Spleen (tissue), 11 donors: ENCODE data around the gene KRT222. TPM values are rescaled to one million over a fixed set of nuclear protein-coding genes. Genes with fewer than 3 reads are reported as not detected.

ENCODE experiments used
- DNase-seq: peaks from one replicate; pipeline ENCODE4 v3.0.0-alpha.2; 2020
- H3K27ac ChIP-seq, 8 donors: fragments of 200-600 bp; sonication (generic) in 7 of 8; 1 replicate in 4 of 8; 2 replicates in 4 of 8; pipeline versions ENCODE4 v1.5.0 to v1.8.0; 2016 to 2021; ENCODE audit warnings: inconsistent platforms in 4 of 8, mild to moderate bottlenecking in 4 of 8, moderate library complexity in 1 of 8
- H3K27me3 ChIP-seq, 7 donors: fragments of 200-600 bp; sonication (generic) in 6 of 7; replicated peaks in 1 of 7; 1 replicate in 4 of 7; 2 replicates in 3 of 7; pipeline versions ENCODE4 v1.5.0 to v1.8.0; 2016 to 2021; ENCODE audit warnings: inconsistent platforms in 3 of 7, mild to moderate bottlenecking in 1 of 7
- H3K36me3 ChIP-seq, 6 donors: fragments of 200-600 bp; sonication (generic) in 5 of 6; 1 replicate in 4 of 6; 2 replicates in 2 of 6; pipeline versions ENCODE4 v1.5.0 to v1.8.0; 2016 to 2021; ENCODE audit warnings: inconsistent platforms in 2 of 6
- H3K4me1 ChIP-seq, 6 donors: fragments of 200-600 bp; sonication (generic) in 5 of 6; 1 replicate in 3 of 6; 2 replicates in 3 of 6; pipeline versions ENCODE4 v1.5.0 to v1.8.0; 2016 to 2021; ENCODE audit warnings: inconsistent platforms in 3 of 6
- H3K4me3 ChIP-seq, 8 donors: fragments of 200-600 bp; sonication (generic) in 7 of 8; 1 replicate in 4 of 8; 2 replicates in 4 of 8; pipeline versions ENCODE4 v1.5.0 to v1.8.0; 2016 to 2021; ENCODE audit warnings: inconsistent platforms in 4 of 8, mild to moderate bottlenecking in 4 of 8, moderate library complexity in 2 of 8
- H3K9me3 ChIP-seq, 8 donors: fragments of 200-600 bp; sonication (generic) in 7 of 8; 1 replicate in 4 of 8; 2 replicates in 4 of 8; pipeline versions ENCODE4 v1.5.0 to v1.8.0; 2016 to 2021; ENCODE audit warnings: inconsistent platforms in 4 of 8
- POLR2A ChIP-seq, 3 donors: fragments of 450-650 bp; IDR thresholded peaks; one replicate each; pipeline ENCODE4 v1.5.1; 2017; ENCODE audit warnings: antibody characterized with exemption in 3 of 3, mild to moderate bottlenecking in 1 of 3
- POLR2AphosphoS5 ChIP-seq, 3 donors: sonication (generic); formaldehyde crosslinking; IDR thresholded peaks; one replicate each; pipeline ENCODE4 v1.5.1; 2017; ENCODE audit warnings: antibody characterized with exemption in 3 of 3
- WGBS, 5 donors: extraction: QIAGEN DNeasy Blood & Tissue Kit in 3 of 5; methylation state at CpG; one replicate each; pipeline versions ENCODE4 v1.1.5 to v1.1.7; 2013 to 2018; 5-methylcytosine and 5-hydroxymethylcytosine counted together
- intact Hi-C: fragments of 100-400 bp; cut with DNase I; formaldehyde crosslinking; loops from one replicate; pipeline ENCODE4 v1.15.0; 2023; ENCODE audit warnings: low total_unique reads
- polyA plus RNA-seq, 3 donors: library from polyadenylated mRNA; stranded (reverse); fragments of 200-250 nt; gene quantifications; one replicate each; pipeline ENCODE4 v1.2.1, GENCODE V29; 2013
- total RNA-seq, 7 donors: library from RNA; depleted of rRNA in 3 of 7; stranded (reverse); fragments of >200 nt in 3 of 7; fragmentation: NEBNext Ultra II Directional in 4 of 7; extraction: Animal tissue kit (Norgen Biotek cat#: 25700) in 4 of 7; gene quantifications; one replicate each; pipeline versions ENCODE4 v1.1.0 to v1.2.1, GENCODE V29; 2016 to 2021
- TF ChIP-seq, protein P1 (sequence below), 11 experiments: fragments of 200-600 bp in 7 of 11; fragments of 450-650 bp in 4 of 11; sonication (generic) in 4 of 11; IDR thresholded peaks in 8 of 11; conservative IDR thresholded peaks in 3 of 11; 1 replicate in 7 of 11; 2 replicates in 4 of 11; pipeline versions ENCODE4 v1.4.0 to v1.8.0; 2016 to 2021; ENCODE audit warnings: antibody characterized with exemption in 11 of 11, inconsistent platforms in 4 of 11, mild to moderate bottlenecking in 1 of 11
- donor health status: healthy with polysubstance abuse.
- donor health status: DM: no; HTN: no; CAD: no; lungs with moderate emphysema.
- donor health status: DM: no; HTN: no; CAD: no.
- donor health status: Bipolar disorder and iron deficiency.
- donor health status: healthy.
- donor health status: DM: no; HTN: no; CAD: no.
- donor health status: DM: yes; HTN: yes; CAD: no.

Gene KRT222
- total and polyA plus RNA-seq, 10 donors, result 2.2 to 13.7 (median 4.6) TPM

DNA sequence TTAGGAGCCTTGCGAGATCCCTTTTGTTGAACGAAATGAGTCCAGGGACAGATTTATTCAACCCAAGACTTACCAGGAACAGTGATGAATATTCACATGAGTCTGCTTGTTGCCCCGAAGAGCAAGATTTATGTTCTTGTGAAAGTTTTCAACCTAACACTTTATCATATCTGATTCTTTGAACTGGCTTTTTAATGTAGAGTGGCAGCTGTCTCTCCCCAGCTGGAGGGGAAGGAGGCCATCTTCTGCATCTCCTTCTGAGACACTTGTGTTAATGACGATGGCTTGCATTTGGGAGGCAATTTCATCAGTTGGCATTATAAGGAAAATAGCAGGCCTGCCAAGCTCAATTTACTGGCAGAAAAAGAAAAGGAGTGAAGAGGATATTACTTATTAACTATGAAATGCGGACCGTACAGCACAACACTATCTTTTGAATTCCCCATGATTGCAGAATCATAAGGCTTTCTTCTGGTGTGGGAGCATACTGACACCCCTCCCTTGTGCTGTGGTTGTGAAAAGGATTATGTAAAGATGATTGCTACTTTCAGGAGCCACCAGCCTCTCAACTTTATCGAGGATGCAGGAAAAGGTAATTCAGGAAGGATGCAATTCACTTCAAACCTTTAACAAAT lies 53.0 kb downstream of the KRT222 start:
- 64 to 76% (median 70%) methylated on average over 7 of the region's 7 CpGs for WGBS, 5 donors
- no peaks in the 10 kb centered on the region for H3K9me3 ChIP-seq
- peak overlapping the region in 2 of 8 donors; percentile 30 to 70 for H3K27ac ChIP-seq
- no peak overlapping the region for H3K4me3 ChIP-seq
- no peaks in the 10 kb centered on the region for H3K36me3 ChIP-seq
- TF ChIP-seq, protein P1, sequence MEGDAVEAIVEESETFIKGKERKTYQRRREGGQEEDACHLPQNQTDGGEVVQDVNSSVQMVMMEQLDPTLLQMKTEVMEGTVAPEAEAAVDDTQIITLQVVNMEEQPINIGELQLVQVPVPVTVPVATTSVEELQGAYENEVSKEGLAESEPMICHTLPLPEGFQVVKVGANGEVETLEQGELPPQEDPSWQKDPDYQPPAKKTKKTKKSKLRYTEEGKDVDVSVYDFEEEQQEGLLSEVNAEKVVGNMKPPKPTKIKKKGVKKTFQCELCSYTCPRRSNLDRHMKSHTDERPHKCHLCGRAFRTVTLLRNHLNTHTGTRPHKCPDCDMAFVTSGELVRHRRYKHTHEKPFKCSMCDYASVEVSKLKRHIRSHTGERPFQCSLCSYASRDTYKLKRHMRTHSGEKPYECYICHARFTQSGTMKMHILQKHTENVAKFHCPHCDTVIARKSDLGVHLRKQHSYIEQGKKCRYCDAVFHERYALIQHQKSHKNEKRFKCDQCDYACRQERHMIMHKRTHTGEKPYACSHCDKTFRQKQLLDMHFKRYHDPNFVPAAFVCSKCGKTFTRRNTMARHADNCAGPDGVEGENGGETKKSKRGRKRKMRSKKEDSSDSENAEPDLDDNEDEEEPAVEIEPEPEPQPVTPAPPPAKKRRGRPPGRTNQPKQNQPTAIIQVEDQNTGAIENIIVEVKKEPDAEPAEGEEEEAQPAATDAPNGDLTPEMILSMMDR (IDR thresholded peaks at IDR 0.05 in 8 of 11, conservative IDR thresholded peaks at IDR 0.05 in 3 of 11), result no peak
- H3K4me1 ChIP-seq, result peaks cover 7 to 91% (median 38%) of the 10 kb centered on the region in 6 donors
- intact Hi-C loops, result no loop called here
- H3K27me3 ChIP-seq, result no peaks in the 10 kb centered on the region
- no peak for DNase-seq

DNA sequence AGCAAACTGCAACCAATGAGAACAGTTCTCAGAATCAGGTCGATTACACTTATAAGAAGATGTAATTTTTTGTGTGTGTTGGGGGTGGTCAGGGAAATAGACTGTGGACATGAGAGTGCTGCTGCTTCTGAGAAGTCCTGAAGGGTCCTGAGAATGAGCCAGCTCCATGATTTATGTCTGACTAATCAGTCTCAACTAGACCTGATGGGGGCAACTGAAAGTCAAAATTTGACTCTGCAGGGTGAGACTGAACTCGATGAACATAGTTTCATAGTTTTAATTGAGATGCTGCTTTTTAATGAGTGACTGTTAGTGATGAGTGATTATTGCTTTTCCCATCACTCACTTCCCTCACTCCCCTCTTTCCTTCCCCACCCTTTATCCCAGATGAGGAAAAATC lies 54.6 kb downstream of the KRT222 start:
- intact Hi-C loops, result no loop called here
- Histone ChIP-seq H3K4me3 (no peak overlapping the region), H3K9me3 (no peaks in the 10 kb centered on the region), H3K27me3 (no peaks in the 10 kb centered on the region), H3K36me3 (no peaks in the 10 kb centered on the region), H3K4me1 (peaks cover 5 to 91% (median 30%) of the 10 kb centered on the region in 6 donors), H3K27ac (peak overlapping the region in 2 of 8 donors; percentile 15 to 22)
- TF ChIP-seq POLR2A (IDR thresholded peaks at IDR 0.05), result no peak
- TF ChIP-seq POLR2AphosphoS5 (IDR thresholded peaks at IDR 0.05), result no peak
- TF ChIP-seq, protein P1 (IDR thresholded peaks at IDR 0.05 in 8 of 11, conservative IDR thresholded peaks at IDR 0.05 in 3 of 11), result no peak
- 54 to 79% (median 62%) methylated on average over 2 of the region's 2 CpGs for WGBS, 5 donors
- no peak for DNase-seq

DNA sequence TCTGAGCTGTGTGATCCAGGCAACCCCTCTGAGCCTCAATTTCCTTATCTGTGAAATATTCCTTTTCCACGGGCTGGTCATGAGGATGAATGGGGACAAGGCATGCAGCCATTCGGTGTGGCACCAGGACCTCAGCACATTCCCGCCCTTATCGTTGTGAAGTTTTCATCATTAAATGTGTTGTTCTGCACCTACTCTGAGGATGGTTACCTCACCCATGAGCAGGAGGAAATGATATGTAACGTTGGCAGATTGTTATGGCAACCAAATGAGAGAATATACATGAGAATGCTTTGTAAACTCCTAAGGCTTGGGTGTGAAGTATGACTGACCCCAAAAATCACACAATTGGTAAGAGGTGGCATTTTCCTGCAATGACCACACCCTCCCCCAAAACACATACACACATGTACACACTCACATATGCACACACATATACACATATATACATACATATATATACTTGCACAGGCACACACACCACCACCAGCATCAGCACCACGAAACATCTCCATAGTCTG lies 56.9 kb downstream of the KRT222 start:
- Histone ChIP-seq H3K27ac (peak overlapping the region in 4 of 8 donors; percentile 46 to 77 (median 63)), H3K36me3 (no peaks in the 10 kb centered on the region), H3K4me3 (no peak overlapping the region), H3K27me3 (no peaks in the 10 kb centered on the region), H3K9me3 (no peaks in the 10 kb centered on the region), H3K4me1 (peaks cover 0 to 86% (median 17%) of the 10 kb centered on the region in 6 donors)
- intact Hi-C loops, result no loop called here
- DNase-seq, result no peak
- no peak for TF ChIP-seq POLR2A (IDR thresholded peaks at IDR 0.05)
- no peak for TF ChIP-seq POLR2AphosphoS5 (IDR thresholded peaks at IDR 0.05)
- TF ChIP-seq, protein P1 (IDR thresholded peaks at IDR 0.05 in 8 of 11, conservative IDR thresholded peaks at IDR 0.05 in 3 of 11), result no peak
- WGBS, 5 donors, result 65 to 86% (median 74%) methylated on average over 6 of the region's 6 CpGs

DNA sequence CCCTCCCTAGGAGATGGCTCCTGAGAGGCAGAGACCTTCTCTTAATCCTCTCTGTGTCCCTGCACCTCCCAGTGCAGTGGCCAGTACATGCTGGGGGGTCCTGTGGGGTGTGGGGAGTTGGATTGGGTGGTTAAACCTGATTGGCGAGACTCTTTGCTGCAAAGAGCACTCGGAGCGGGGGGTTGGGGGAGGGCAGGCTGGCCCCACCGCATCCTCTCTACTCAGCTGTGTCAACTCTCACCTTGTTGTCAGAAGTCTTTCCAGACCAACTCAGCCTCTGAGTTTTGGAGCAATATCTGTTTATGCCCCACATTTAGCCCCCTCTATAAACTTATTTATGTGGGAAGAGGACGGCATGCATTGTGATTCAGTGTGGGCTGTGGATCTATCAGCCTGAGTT lies 57.3 kb downstream of the KRT222 start:
- TF ChIP-seq POLR2A (IDR thresholded peaks at IDR 0.05) (no peak), POLR2AphosphoS5 (IDR thresholded peaks at IDR 0.05) (no peak)
- TF ChIP-seq, protein P1 (IDR thresholded peaks at IDR 0.05 in 8 of 11, conservative IDR thresholded peaks at IDR 0.05 in 3 of 11), result no peak
- no peak for DNase-seq
- no peaks in the 10 kb centered on the region for H3K27me3 ChIP-seq
- intact Hi-C loops, result no loop called here
- peaks cover 0 to 86% (median 17%) of the 10 kb centered on the region in 6 donors for H3K4me1 ChIP-seq
- H3K4me3 ChIP-seq, result no peak overlapping the region
- H3K27ac ChIP-seq, result peak overlapping the region in 4 of 8 donors; percentile 46 to 77 (median 63)
- WGBS, 5 donors, result 74 to 94% (median 82%) methylated on average over 2 to 5 of the region's 5 CpGs
- no peaks in the 10 kb centered on the region for H3K36me3 ChIP-seq
- H3K9me3 ChIP-seq, result no peaks in the 10 kb centered on the region
